Measurements from ENCODE around the gene C6orf52. TPM values are rescaled to one million over a fixed set of nuclear protein-coding genes. Genes with fewer than 3 reads are reported as not detected.
"Not testable (repeated sequence)": the region's sequence is repeated elsewhere in the genome, so short reads cannot be mapped to it uniquely, and the experiment has no call there.

The C6orf52 gene
- polyA plus RNA-seq, 1 of the 3 experiments (the other 2 are of a cell fraction): 1.4 TPM

GRCh38 chr6:10722570-10722819, 28.1 kb upstream of the C6orf52 start (continued):
- TF ChIP-seq REST (IDR thresholded peaks at IDR 0.05; ENCODE audit: low read depth, low read length): no peak

GRCh38 chr6:10721850-10722569, 27.6 kb upstream of the C6orf52 start:
- Histone ChIP-seq H4K20me1 (ENCODE audit: insufficient read depth) (no peaks in the 10 kb centered on the region), H3K4me3 (ENCODE audit: low read depth in 2 of 2, low read length in 1 of 2) (peak overlapping the region; percentile 65 to 93), H3K9me2 (no peaks in the 10 kb centered on the region), H3K9me3 (no peaks in the 10 kb centered on the region), H3K27ac (ENCODE audit: low read depth in 2 of 2, low read length in 1 of 2) (peak overlapping the region; percentile 86 to 88), H2AFZ (ENCODE audit: low read depth) (peak overlapping the region; percentile 89), H3F3A (replicated peaks; ENCODE audit: insufficient read depth) (peaks cover 7% of the 10 kb centered on the region), H3K27me3 (ENCODE audit: insufficient read depth) (no peaks in the 10 kb centered on the region), H3K79me2 (ENCODE audit: insufficient read depth) (peaks cover 34% of the 10 kb centered on the region), H3K36me3 (replicated peaks in 1 of 2; ENCODE audit: control insufficient read depth in 1 of 2, insufficient read depth in 2 of 2, low read length in 1 of 2) (peaks cover 0 to 6% of the 10 kb centered on the region in 2 experiments), H3K4me2 (peak overlapping the region; percentile 85), H3K4me1 (ENCODE audit: control insufficient read depth in 1 of 2, insufficient read depth in 2 of 2, low read depth in 1 of 2, low read length in 1 of 2) (peaks cover 9 to 16% of the 10 kb centered on the region in 2 experiments; a peak in 2 of 4 replicates), H3K9ac (peak overlapping the region; percentile 87)
- ChIA-PET CTCF (interaction anchor here (1.0 to 1.2 kb wide), 2 partner anchors 80 to 216 kb away, joined by 3 read pairs; no protein-coding TSS in a partner anchor), POLR2A (interaction anchor here (0.6 to 4.7 kb wide), 6 partner anchors 16 to 240 kb away, joined by 3 to 66 read pairs (median 3); partner anchors contain the start of genes C6orf52, PAK1IP1, SYCP2L and TMEM14B)
- TF ChIP-seq FOSL2 (IDR thresholded peaks at IDR 0.05; ENCODE audit: borderline replicate concordance, low read depth): no peak
- no peak for TF ChIP-seq MXI1 (IDR thresholded peaks at IDR 0.05; ENCODE audit: low read depth, low read length)
- TF ChIP-seq NRF1 (IDR thresholded peaks at IDR 0.05; ENCODE audit: low read depth, low read length): no peak
- no peak for TF ChIP-seq MEF2A (IDR thresholded peaks at IDR 0.05; ENCODE audit: borderline replicate concordance, low read depth)
- no peak for TF ChIP-seq YY1 (IDR thresholded peaks at IDR 0.05; ENCODE audit: low read depth)
- no peak for TF ChIP-seq GATA2 (CRISPR knock-in tag; IDR thresholded peaks at IDR 0.05)
- TF ChIP-seq USF1 (IDR thresholded peaks at IDR 0.05; ENCODE audit: borderline replicate concordance, low read depth): no peak
- no peak for TF ChIP-seq CTCF (IDR thresholded peaks at IDR 0.05)
- TF ChIP-seq GABPA (IDR thresholded peaks at IDR 0.05; ENCODE audit: low read depth): no peak
- DNase-seq: no peak
- 71% methylated on average over 11 of the region's 11 CpGs for WGBS (ENCODE audit: low lambda C conversion rate)

GRCh38 chr6:10720960-10721849, 26.8 kb upstream of the C6orf52 start:
- Histone ChIP-seq H3K79me2 (ENCODE audit: insufficient read depth) (peaks cover 29% of the 10 kb centered on the region), H3K4me2 (peak overlapping the region; percentile 85; the same call in 1 of the 2 replicates), H3K4me1 (ENCODE audit: control insufficient read depth in 1 of 2, insufficient read depth in 2 of 2, low read depth in 1 of 2, low read length in 1 of 2) (peaks cover 9 to 16% of the 10 kb centered on the region in 2 experiments; a peak in 2 of 4 replicates), H3K4me3 (ENCODE audit: low read depth in 2 of 2, low read length in 1 of 2) (peak overlapping the region; percentile 53; a peak in 3 of 4 replicates), H2AFZ (ENCODE audit: low read depth) (peak overlapping the region; percentile 89; the same call in 1 of the 2 replicates), H3K27ac (ENCODE audit: low read depth in 2 of 2, low read length in 1 of 2) (peak overlapping the region in 1 of 2 experiments; percentile 86; a peak in 2 of 4 replicates)
- not testable (repeated sequence) for H3K9me3 ChIP-seq; H3K36me3 ChIP-seq (replicated peaks in 1 of 2; ENCODE audit: control insufficient read depth in 1 of 2, insufficient read depth in 2 of 2, low read length in 1 of 2); H3F3A ChIP-seq (replicated peaks; ENCODE audit: insufficient read depth); DNase-seq; H3K9me2 ChIP-seq; H3K27me3 ChIP-seq (ENCODE audit: insufficient read depth); H3K9ac ChIP-seq; H4K20me1 ChIP-seq (ENCODE audit: insufficient read depth)
- POLR2A ChIA-PET: interaction anchor here (0.9 to 4.7 kb wide), 3 partner anchors 26 to 239 kb away, joined by 3 to 66 read pairs (median 16); partner anchors contain the start of genes C6orf52, PAK1IP1 and TMEM14B
- CTCF ChIA-PET: interaction anchor here (0.9 to 1.4 kb wide), 2 partner anchors 210 to 213 kb away, joined by 3 read pairs; no protein-coding TSS in a partner anchor
- WGBS (ENCODE audit: low lambda C conversion rate): 85% methylated on average over 15 of the region's 17 CpGs
